ENCODE measurements around the gene DDX41. TPM values are rescaled to one million over a fixed set of nuclear protein-coding genes. Genes with fewer than 3 reads are reported as not detected.

Gene DDX41
- total and polyA plus RNA-seq, 8 donors = 54.9 to 263 (median 82.0) TPM

GRCh38 chr5:177511796-177512675, 4.7 kb downstream of the DDX41 start:
- DNase-seq = no peak
- H3K36me3 ChIP-seq = peaks cover 41 to 58% (median 56%) of the 10 kb centered on the region in 4 donors
- H3K27me3 ChIP-seq = no peaks in the 10 kb centered on the region
- H3K4me1 ChIP-seq = peaks cover 8 to 43% (median 29%) of the 10 kb centered on the region in 4 donors
- H3K9me3 ChIP-seq = no peaks in the 10 kb centered on the region
- H3K4me3 ChIP-seq = no peak overlapping the region
- intact Hi-C loops (cut with DNase I; ENCODE audit: low total_unique reads) = no loop called here
- H3K27ac ChIP-seq = peak overlapping the region in 1 of 5 donors; percentile 86
- TF ChIP-seq POLR2AphosphoS5 (IDR thresholded peaks at IDR 0.05) (no peak), EP300 (IDR thresholded peaks at IDR 0.05) (no peak), POLR2A (IDR thresholded peaks at IDR 0.05) (no peak)
- TF ChIP-seq, protein P1, sequence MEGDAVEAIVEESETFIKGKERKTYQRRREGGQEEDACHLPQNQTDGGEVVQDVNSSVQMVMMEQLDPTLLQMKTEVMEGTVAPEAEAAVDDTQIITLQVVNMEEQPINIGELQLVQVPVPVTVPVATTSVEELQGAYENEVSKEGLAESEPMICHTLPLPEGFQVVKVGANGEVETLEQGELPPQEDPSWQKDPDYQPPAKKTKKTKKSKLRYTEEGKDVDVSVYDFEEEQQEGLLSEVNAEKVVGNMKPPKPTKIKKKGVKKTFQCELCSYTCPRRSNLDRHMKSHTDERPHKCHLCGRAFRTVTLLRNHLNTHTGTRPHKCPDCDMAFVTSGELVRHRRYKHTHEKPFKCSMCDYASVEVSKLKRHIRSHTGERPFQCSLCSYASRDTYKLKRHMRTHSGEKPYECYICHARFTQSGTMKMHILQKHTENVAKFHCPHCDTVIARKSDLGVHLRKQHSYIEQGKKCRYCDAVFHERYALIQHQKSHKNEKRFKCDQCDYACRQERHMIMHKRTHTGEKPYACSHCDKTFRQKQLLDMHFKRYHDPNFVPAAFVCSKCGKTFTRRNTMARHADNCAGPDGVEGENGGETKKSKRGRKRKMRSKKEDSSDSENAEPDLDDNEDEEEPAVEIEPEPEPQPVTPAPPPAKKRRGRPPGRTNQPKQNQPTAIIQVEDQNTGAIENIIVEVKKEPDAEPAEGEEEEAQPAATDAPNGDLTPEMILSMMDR (IDR thresholded peaks at IDR 0.05) = no peak
- WGBS, 5 donors = 93 to 100% (median 95%) methylated on average over 4 to 34 of the region's 34 CpGs

- no peak for TF ChIP-seq POLR2AphosphoS5 (IDR thresholded peaks at IDR 0.05)
- no peak for TF ChIP-seq EP300 (IDR thresholded peaks at IDR 0.05)
- TF ChIP-seq, protein P1 (IDR thresholded peaks at IDR 0.05) = no peak
- no peak for TF ChIP-seq POLR2A (IDR thresholded peaks at IDR 0.05)
- Histone ChIP-seq H3K27me3 (no peaks in the 10 kb centered on the region), H3K9me3 (no peaks in the 10 kb centered on the region), H3K36me3 (peaks cover 41 to 58% (median 56%) of the 10 kb centered on the region in 4 donors), H3K4me1 (peaks cover 8 to 40% (median 25%) of the 10 kb centered on the region in 4 donors), H3K27ac (peak overlapping the region in 3 of 5 donors; percentile 41 to 86 (median 79)), H3K4me3 (no peak overlapping the region)
- DNase-seq = no peak
- intact Hi-C loops (cut with DNase I; ENCODE audit: low total_unique reads) = no loop called here
- WGBS, 5 donors = 87 to 99% (median 89%) methylated on average over 3 to 5 of the region's 5 CpGs
Observed at GRCh38 chr5:177511181-177511580, 5.6 kb downstream of the DDX41 start.

- TF ChIP-seq, protein P1 (IDR thresholded peaks at IDR 0.05) = no peak
- TF ChIP-seq POLR2AphosphoS5 (IDR thresholded peaks at IDR 0.05) (no peak), EP300 (IDR thresholded peaks at IDR 0.05) (no peak), POLR2A (IDR thresholded peaks at IDR 0.05) (no peak)
- peaks cover 41 to 56% (median 55%) of the 10 kb centered on the region in 4 donors for H3K36me3 ChIP-seq
- no peak for DNase-seq
Observed at GRCh38 chr5:177510567-177511053, 6.2 kb downstream of the DDX41 start.

DNA sequence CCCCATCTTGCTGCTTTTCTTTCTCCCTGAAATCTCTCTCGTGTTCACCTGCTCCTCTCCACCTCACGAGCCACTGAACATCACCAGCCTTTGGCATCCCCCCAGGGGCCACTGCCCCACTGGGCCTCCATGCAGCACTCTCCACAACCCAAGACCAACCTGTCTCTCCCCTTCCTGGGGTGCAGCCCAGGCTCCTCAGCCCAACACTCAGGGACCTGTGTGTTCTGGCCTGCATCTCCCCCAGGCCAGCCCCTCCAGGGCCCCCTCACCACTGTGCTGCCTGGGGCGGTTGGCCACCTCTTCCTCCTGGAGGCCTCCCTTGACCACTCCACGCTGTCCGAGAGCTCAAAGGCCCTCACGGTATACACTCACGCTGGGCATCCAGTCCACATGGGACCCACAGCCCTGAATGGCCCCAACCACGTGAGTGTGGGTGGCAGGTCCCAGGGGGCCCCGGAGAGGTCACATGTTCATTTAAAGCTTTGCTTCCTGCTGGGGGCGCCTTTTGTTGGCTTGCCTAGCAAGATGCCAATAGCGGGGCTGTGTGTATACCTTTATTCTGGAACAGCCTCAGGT, 6.7 kb downstream of the DDX41 start:
- Histone ChIP-seq H3K9me3 (no peaks in the 10 kb centered on the region), H3K36me3 (peaks cover 41 to 53% (median 51%) of the 10 kb centered on the region in 4 donors), H3K27me3 (no peaks in the 10 kb centered on the region), H3K4me3 (peak overlapping the region in 2 of 4 donors; percentile 37 to 39), H3K4me1 (peaks cover 0 to 29% (median 15%) of the 10 kb centered on the region in 4 donors), H3K27ac (peak overlapping the region in 4 of 5 donors; percentile 61 to 86 (median 72))
- TF ChIP-seq, protein P1 (IDR thresholded peaks at IDR 0.05) = no peak
- TF ChIP-seq POLR2AphosphoS5 (IDR thresholded peaks at IDR 0.05) (no peak), EP300 (IDR thresholded peaks at IDR 0.05) (no peak), POLR2A (IDR thresholded peaks at IDR 0.05) (no peak)
- DNase-seq = no peak
- intact Hi-C loops (cut with DNase I; ENCODE audit: low total_unique reads) = no loop called here
- WGBS, 5 donors = 59 to 81% (median 68%) methylated on average over 11 of the region's 11 CpGs

More at GRCh38 chr5:177510567-177511053, 6.2 kb downstream of the DDX41 start:
- H3K9me3 ChIP-seq = no peaks in the 10 kb centered on the region
- peak overlapping the region in 1 of 4 donors; percentile 39 for H3K4me3 ChIP-seq
- H3K27ac ChIP-seq = peak overlapping the region in 3 of 5 donors; percentile 61 to 86 (median 79)
- WGBS, 5 donors = 84 to 96% (median 90%) methylated on average over 15 of the region's 15 CpGs
- intact Hi-C loops (cut with DNase I; ENCODE audit: low total_unique reads) = no loop called here
- peaks cover 2 to 34% (median 19%) of the 10 kb centered on the region in 4 donors for H3K4me1 ChIP-seq
- no peaks in the 10 kb centered on the region for H3K27me3 ChIP-seq
